ENCODE results near the gene BDH1.

DNA sequence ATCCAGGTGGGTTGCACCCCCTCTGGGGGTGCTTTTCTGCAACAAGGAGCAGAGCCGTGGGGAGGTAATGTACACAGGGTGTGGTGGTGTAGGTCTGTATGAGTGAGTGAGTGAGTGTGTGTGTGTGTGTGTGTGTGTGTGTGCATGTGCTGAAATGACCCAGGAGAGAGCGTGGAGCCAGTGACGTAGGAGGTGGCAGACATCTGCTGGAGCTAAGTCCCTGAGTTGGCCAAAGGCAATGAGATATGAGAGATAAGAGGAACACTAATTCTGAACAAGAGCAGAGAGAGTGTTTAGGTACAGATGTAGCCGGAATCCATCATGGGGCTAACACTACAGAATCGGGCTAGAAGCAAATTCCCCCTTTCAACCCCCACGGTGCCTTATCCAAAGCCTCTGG, 27.6 kb downstream of the BDH1 start:
- TF ChIP-seq, protein P1, sequence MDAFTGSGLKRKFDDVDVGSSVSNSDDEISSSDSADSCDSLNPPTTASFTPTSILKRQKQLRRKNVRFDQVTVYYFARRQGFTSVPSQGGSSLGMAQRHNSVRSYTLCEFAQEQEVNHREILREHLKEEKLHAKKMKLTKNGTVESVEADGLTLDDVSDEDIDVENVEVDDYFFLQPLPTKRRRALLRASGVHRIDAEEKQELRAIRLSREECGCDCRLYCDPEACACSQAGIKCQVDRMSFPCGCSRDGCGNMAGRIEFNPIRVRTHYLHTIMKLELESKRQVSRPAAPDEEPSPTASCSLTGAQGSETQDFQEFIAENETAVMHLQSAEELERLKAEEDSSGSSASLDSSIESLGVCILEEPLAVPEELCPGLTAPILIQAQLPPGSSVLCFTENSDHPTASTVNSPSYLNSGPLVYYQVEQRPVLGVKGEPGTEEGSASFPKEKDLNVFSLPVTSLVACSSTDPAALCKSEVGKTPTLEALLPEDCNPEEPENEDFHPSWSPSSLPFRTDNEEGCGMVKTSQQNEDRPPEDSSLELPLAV (CRISPR knock-in tag; conservative IDR thresholded peaks at IDR 0.05; ENCODE audit: low read depth), result no peak
- TF ChIP-seq CREB1 (IDR thresholded peaks at IDR 0.05) (no peak), CREB1 (CRISPR knock-in tag; IDR thresholded peaks at IDR 0.05) (no peak), ZNF24 (IDR thresholded peaks at IDR 0.05) (no peak)
- TF ChIP-seq, protein P2, sequence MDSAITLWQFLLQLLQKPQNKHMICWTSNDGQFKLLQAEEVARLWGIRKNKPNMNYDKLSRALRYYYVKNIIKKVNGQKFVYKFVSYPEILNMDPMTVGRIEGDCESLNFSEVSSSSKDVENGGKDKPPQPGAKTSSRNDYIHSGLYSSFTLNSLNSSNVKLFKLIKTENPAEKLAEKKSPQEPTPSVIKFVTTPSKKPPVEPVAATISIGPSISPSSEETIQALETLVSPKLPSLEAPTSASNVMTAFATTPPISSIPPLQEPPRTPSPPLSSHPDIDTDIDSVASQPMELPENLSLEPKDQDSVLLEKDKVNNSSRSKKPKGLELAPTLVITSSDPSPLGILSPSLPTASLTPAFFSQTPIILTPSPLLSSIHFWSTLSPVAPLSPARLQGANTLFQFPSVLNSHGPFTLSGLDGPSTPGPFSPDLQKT (CRISPR knock-in tag; IDR thresholded peaks at IDR 0.05; ENCODE audit: borderline replicate concordance), result no peak
- TF ChIP-seq, protein P3, sequence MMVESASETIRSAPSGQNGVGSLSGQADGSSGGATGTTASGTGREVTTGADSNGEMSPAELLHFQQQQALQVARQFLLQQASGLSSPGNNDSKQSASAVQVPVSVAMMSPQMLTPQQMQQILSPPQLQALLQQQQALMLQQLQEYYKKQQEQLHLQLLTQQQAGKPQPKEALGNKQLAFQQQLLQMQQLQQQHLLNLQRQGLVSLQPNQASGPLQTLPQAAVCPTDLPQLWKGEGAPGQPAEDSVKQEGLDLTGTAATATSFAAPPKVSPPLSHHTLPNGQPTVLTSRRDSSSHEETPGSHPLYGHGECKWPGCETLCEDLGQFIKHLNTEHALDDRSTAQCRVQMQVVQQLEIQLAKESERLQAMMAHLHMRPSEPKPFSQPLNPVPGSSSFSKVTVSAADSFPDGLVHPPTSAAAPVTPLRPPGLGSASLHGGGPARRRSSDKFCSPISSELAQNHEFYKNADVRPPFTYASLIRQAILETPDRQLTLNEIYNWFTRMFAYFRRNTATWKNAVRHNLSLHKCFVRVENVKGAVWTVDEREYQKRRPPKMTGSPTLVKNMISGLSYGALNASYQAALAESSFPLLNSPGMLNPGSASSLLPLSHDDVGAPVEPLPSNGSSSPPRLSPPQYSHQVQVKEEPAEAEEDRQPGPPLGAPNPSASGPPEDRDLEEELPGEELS (CRISPR knock-in tag; IDR thresholded peaks at IDR 0.05), result no peak
- TF ChIP-seq, protein P4, sequence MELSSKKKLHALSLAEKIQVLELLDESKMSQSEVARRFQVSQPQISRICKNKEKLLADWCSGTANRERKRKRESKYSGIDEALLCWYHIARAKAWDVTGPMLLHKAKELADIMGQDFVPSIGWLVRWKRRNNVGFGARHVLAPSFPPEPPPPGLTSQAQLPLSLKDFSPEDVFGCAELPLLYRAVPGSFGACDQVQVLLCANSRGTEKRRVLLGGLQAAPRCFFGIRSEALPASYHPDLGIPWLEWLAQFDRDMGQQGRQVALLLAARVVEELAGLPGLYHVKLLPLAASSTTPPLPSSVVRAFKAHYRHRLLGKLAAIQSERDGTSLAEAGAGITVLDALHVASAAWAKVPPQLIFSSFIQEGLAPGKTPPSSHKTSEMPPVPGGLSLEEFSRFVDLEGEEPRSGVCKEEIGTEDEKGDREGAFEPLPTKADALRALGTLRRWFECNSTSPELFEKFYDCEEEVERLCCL (CRISPR knock-in tag; IDR thresholded peaks at IDR 0.05; ENCODE audit: borderline replicate concordance), result no peak
- TF ChIP-seq, protein P5, sequence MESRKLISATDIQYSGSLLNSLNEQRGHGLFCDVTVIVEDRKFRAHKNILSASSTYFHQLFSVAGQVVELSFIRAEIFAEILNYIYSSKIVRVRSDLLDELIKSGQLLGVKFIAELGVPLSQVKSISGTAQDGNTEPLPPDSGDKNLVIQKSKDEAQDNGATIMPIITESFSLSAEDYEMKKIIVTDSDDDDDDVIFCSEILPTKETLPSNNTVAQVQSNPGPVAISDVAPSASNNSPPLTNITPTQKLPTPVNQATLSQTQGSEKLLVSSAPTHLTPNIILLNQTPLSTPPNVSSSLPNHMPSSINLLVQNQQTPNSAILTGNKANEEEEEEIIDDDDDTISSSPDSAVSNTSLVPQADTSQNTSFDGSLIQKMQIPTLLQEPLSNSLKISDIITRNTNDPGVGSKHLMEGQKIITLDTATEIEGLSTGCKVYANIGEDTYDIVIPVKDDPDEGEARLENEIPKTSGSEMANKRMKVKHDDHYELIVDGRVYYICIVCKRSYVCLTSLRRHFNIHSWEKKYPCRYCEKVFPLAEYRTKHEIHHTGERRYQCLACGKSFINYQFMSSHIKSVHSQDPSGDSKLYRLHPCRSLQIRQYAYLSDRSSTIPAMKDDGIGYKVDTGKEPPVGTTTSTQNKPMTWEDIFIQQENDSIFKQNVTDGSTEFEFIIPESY (CRISPR knock-in tag; IDR thresholded peaks at IDR 0.05), result no peak
